SK-N-SH (cell line): ENCODE measurements around the gene RNF212. TPM values are rescaled to one million over a fixed set of nuclear protein-coding genes. Genes with fewer than 3 reads are reported as not detected.
"Not testable (repeated sequence)": the region's sequence is repeated elsewhere in the genome, so short reads cannot be mapped to it uniquely, and the experiment has no call there.

Source experiments
- CTCF ChIA-PET: fragments of 300-600, 350-600 bp; formaldehyde crosslinking; extraction: SDS; loops from one replicate; lab custom pipeline; 2021; lab: Yijun Ruan, JAX
- POLR2A ChIA-PET: fragments of 350-600 bp; sonication (Branson Sonifier 250); formaldehyde crosslinking; extraction: SDS; loops from one replicate; lab custom pipeline; 2020; ENCODE audit warnings: antibody characterized with exemption, inconsistent platforms; lab: Yijun Ruan, JAX
- DNase-seq: peaks from one replicate; pipeline ENCODE4 v3.0.0; 2012
- H2AFZ ChIP-seq: fragments of 200-600 bp; sonication (generic); 2 replicates; pipeline ENCODE4 v1.8.1; 2016; ENCODE audit warnings: antibody characterized with exemption, mild to moderate bottlenecking, low read depth
- H3F3A ChIP-seq: fragments of 200-600 bp; sonication (generic); replicated peaks from 2 replicates; pipeline ENCODE3; 2016; ENCODE audit warnings: antibody characterized with exemption, mild to moderate bottlenecking; ENCODE audit not compliant: insufficient read depth
- H3K27ac ChIP-seq, 2 experiments: fragments of 200-500 bp in 1 of 2; fragments of 200-600 bp in 1 of 2; sonication (Bioruptor generic) in 1 of 2; sonication (generic), shearing (Covaris generic) in 1 of 2; 2 replicates each; pipeline versions ENCODE4 v1.5.1 to v1.6.1; 2014 to 2016; ENCODE audit warnings: low read depth in 2 of 2, inconsistent platforms in 1 of 2, low read length in 1 of 2, mild to moderate bottlenecking in 1 of 2, mixed read lengths in 1 of 2
- H3K27me3 ChIP-seq: fragments of 200-600 bp; sonication (generic), shearing (Covaris generic); 2 replicates; pipeline ENCODE4 v1.6.1; 2016; ENCODE audit warnings: mixed run types; ENCODE audit not compliant: insufficient read depth
- H3K36me3 ChIP-seq, 2 experiments: fragments of 200-500 bp in 1 of 2; fragments of 200-600 bp in 1 of 2; sonication (Bioruptor generic) in 1 of 2; sonication (generic) in 1 of 2; replicated peaks in 1 of 2; 2 replicates each; pipeline versions ENCODE3 to v1.5.1; 2014 to 2016; ENCODE audit warnings: low read length in 1 of 2, mild to moderate bottlenecking in 1 of 2; ENCODE audit not compliant: insufficient read depth in 2 of 2, control insufficient read depth in 1 of 2
- H3K4me1 ChIP-seq, 2 experiments: fragments of 200-500 bp in 1 of 2; fragments of 200-600 bp in 1 of 2; sonication (Bioruptor generic) in 1 of 2; sonication (generic), shearing (Covaris generic) in 1 of 2; 2 replicates each; pipeline versions ENCODE4 v1.5.1 to v1.6.1; 2014 to 2016; ENCODE audit warnings: low read depth in 1 of 2, low read length in 1 of 2, mixed run types in 1 of 2; ENCODE audit not compliant: insufficient read depth in 2 of 2, control insufficient read depth in 1 of 2
- H3K4me2 ChIP-seq: fragments of 200-600 bp; sonication (generic), shearing (Covaris generic); 2 replicates; pipeline ENCODE4 v1.6.1; 2017; ENCODE audit warnings: mixed run types
- H3K4me3 ChIP-seq, 2 experiments: fragments of 200-500 bp in 1 of 2; fragments of 200-600 bp in 1 of 2; sonication (Bioruptor generic) in 1 of 2; sonication (generic), shearing (Covaris generic) in 1 of 2; 2 replicates each; pipeline versions ENCODE4 v1.5.1 to v1.8.1; 2014 to 2016; ENCODE audit warnings: low read depth in 2 of 2, inconsistent platforms in 1 of 2, low read length in 1 of 2, mild to moderate bottlenecking in 1 of 2, mixed read lengths in 1 of 2, moderate library complexity in 1 of 2
- H3K79me2 ChIP-seq: fragments of 200-600 bp; sonication (generic); 2 replicates; pipeline ENCODE4 v1.8.1; 2017; ENCODE audit warnings: mild to moderate bottlenecking; ENCODE audit not compliant: insufficient read depth
- H3K9ac ChIP-seq: fragments of 200-600 bp; sonication (generic); 2 replicates; pipeline ENCODE4 v1.6.1; 2017; ENCODE audit warnings: mixed run types
- H3K9me2 ChIP-seq: fragments of 200-600 bp; sonication (generic); 2 replicates; pipeline ENCODE4 v1.6.1; 2017; ENCODE audit warnings: mixed run types
- H3K9me3 ChIP-seq: fragments of 200-600 bp; sonication (generic); 2 replicates; pipeline ENCODE4 v1.6.1; 2017; ENCODE audit warnings: mixed run types, mild to moderate bottlenecking, moderate library complexity
- H4K20me1 ChIP-seq: fragments of 200-600 bp; sonication (generic); 2 replicates; pipeline ENCODE4 v1.6.1; 2017; ENCODE audit warnings: mild to moderate bottlenecking, mixed run types; ENCODE audit not compliant: insufficient read depth
- CHD2 ChIP-seq: fragments of 150-350 bp; IDR thresholded peaks from 2 replicates; pipeline ENCODE4 v1.6.1; 2018; ENCODE audit warnings: low read length; ENCODE audit not compliant: partially characterized antibody
- EP300 ChIP-seq, 2 experiments: IDR thresholded peaks; 2 replicates each; pipeline versions ENCODE4 v1.4.0 to v1.6.1; 2012; ENCODE audit warnings: borderline replicate concordance in 1 of 2, low read depth in 1 of 2, low read length in 1 of 2
- FOXJ3 ChIP-seq: sonication (generic); formaldehyde crosslinking; IDR thresholded peaks from 2 replicates; pipeline ENCODE4 v1.5.1; 2020; ENCODE audit warnings: mild to moderate bottlenecking, missing genetic modification reagents
- FOXM1 ChIP-seq: IDR thresholded peaks from 2 replicates; pipeline ENCODE4 v1.4.0; 2012; ENCODE audit warnings: low read depth, mild to moderate bottlenecking
- NFIC ChIP-seq: IDR thresholded peaks from 2 replicates; pipeline ENCODE4 v1.4.0; 2012; ENCODE audit warnings: borderline replicate concordance
- NRF1 ChIP-seq: IDR thresholded peaks from 2 replicates; pipeline ENCODE4 v1.6.1; 2012; ENCODE audit warnings: low read depth, mild to moderate bottlenecking, low read length
- RCOR1 ChIP-seq: fragments of 150-350 bp; IDR thresholded peaks from 2 replicates; pipeline ENCODE4 v1.6.1; 2017; ENCODE audit warnings: antibody characterized with exemption, low read length
- REST ChIP-seq: IDR thresholded peaks from 2 replicates; pipeline ENCODE4 v1.6.1; 2012; ENCODE audit warnings: mild to moderate bottlenecking, low read depth, low read length, moderate library complexity
- RFX5 ChIP-seq: IDR thresholded peaks from 2 replicates; pipeline ENCODE4 v1.6.1; 2012; ENCODE audit warnings: mild to moderate bottlenecking, improper control_type of control experiment, low read length
- TEAD4 ChIP-seq: IDR thresholded peaks from 2 replicates; pipeline ENCODE4 v1.4.0; 2012; ENCODE audit warnings: mild to moderate bottlenecking, borderline replicate concordance; ENCODE audit not compliant: insufficient read depth
- USF2 ChIP-seq: fragments of 150-350 bp; IDR thresholded peaks from 2 replicates; pipeline ENCODE4 v1.6.1; 2017; ENCODE audit warnings: antibody characterized with exemption, low read length, low read depth, borderline replicate concordance
- WGBS: methylation state at CpG from one replicate; pipeline ENCODE4 v1.1.6; 2017; ENCODE audit warnings: low lambda C conversion rate; 5-methylcytosine and 5-hydroxymethylcytosine counted together
- polyA plus RNA-seq, 3 experiments: library from polyadenylated mRNA; depleted of rRNA; stranded (reverse); fragments of >200 nt; gene quantifications; 2 replicates each; pipeline ENCODE4 v1.2.3, GENCODE V29; 2012
- TF ChIP-seq, protein P1 (sequence below): fragments of 150-350 bp; IDR thresholded peaks from 2 replicates; pipeline ENCODE4 v1.6.1; 2016; ENCODE audit warnings: mild to moderate bottlenecking, low read depth, low read length
- TF ChIP-seq, protein P2 (sequence below): IDR thresholded peaks from 2 replicates; pipeline ENCODE4; 2012

Gene RNF212
- polyA plus RNA-seq, 1 of the 3 experiments (the other 2 are of a cell fraction), result 7.0 TPM

DNA sequence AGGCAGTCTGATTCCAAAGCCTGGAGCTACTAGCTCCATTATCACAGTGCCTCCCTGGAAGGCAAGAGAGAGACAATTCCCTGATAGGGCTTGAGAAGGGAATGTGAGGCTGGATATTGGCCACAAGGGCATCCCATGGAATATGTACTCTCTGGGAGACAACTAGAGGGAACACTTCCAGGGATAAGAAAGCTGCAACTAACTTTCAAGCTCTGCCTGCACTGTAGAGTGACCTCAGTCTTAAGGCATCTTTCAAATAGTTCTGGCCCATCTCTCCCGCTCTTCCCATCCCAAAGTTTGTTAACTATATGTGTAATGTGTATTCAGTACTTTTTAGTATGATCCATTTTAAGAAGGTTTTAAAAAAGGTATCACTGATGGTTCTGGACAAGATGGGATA, 13.1 kb upstream of the RNF212 start:
- H3K27me3 ChIP-seq, result peaks cover 13% of the 10 kb centered on the region; the same call in 1 of the 2 replicates
- TF ChIP-seq, protein P1, sequence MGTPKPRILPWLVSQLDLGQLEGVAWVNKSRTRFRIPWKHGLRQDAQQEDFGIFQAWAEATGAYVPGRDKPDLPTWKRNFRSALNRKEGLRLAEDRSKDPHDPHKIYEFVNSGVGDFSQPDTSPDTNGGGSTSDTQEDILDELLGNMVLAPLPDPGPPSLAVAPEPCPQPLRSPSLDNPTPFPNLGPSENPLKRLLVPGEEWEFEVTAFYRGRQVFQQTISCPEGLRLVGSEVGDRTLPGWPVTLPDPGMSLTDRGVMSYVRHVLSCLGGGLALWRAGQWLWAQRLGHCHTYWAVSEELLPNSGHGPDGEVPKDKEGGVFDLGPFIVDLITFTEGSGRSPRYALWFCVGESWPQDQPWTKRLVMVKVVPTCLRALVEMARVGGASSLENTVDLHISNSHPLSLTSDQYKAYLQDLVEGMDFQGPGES, result no peak
- TF ChIP-seq EP300 (IDR thresholded peaks at IDR 0.05; ENCODE audit: borderline replicate concordance in 1 of 2, low read depth in 1 of 2, low read length in 1 of 2) (no peak), RCOR1 (no peak), RFX5 (no peak), NFIC (no peak), NRF1 (no peak)
- TF ChIP-seq, protein P2, sequence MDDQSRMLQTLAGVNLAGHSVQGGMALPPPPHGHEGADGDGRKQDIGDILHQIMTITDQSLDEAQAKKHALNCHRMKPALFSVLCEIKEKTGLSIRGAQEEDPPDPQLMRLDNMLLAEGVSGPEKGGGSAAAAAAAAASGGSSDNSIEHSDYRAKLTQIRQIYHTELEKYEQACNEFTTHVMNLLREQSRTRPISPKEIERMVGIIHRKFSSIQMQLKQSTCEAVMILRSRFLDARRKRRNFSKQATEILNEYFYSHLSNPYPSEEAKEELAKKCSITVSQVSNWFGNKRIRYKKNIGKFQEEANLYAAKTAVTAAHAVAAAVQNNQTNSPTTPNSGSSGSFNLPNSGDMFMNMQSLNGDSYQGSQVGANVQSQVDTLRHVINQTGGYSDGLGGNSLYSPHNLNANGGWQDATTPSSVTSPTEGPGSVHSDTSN, result no peak
- TF ChIP-seq, all 33 proteins: peak for 0
- CTCF ChIA-PET, result no interaction called here
- Histone ChIP-seq H3K4me3 (no peak overlapping the region), H3K9me2 (no peaks in the 10 kb centered on the region), H3K36me3 (no peaks in the 10 kb centered on the region), H2AFZ (no peak overlapping the region), H3K27ac (no peak overlapping the region), H3K4me2 (no peak overlapping the region), H3K79me2 (no peaks in the 10 kb centered on the region), H4K20me1 (no peaks in the 10 kb centered on the region), H3K9me3 (no peaks in the 10 kb centered on the region), H3F3A (no peaks in the 10 kb centered on the region), H3K9ac (no peak overlapping the region), H3K4me1 (peaks cover 0 to 3% of the 10 kb centered on the region in 2 experiments; a peak in 1 of 4 replicates)
- DNase-seq, result no peak
- POLR2A ChIA-PET, result no interaction called here
- 28% methylated on average over 1 of the region's 1 CpG for WGBS

- H3K9ac ChIP-seq, DNase-seq, POLR2A ChIA-PET, H3K4me1 ChIP-seq, H3K9me2 ChIP-seq, H3K36me3 ChIP-seq, H3K9me3 ChIP-seq, H3K79me2 ChIP-seq, H3K4me3 ChIP-seq, H4K20me1 ChIP-seq, H3K27ac ChIP-seq, H3F3A ChIP-seq, CTCF ChIA-PET, H3K4me2 ChIP-seq, H2AFZ ChIP-seq: not testable (repeated sequence)
- H3K27me3 ChIP-seq, result peaks cover 13% of the 10 kb centered on the region; the same call in 1 of the 2 replicates
- WGBS, result 76% methylated on average over 4 of the region's 4 CpGs
Measured at GRCh38 chr4:1125466-1125865, 12.1 kb upstream of the RNF212 start.

- Histone ChIP-seq H3K9ac (no peak overlapping the region), H4K20me1 (no peaks in the 10 kb centered on the region), H3K27ac (no peak overlapping the region), H3F3A (no peaks in the 10 kb centered on the region), H3K36me3 (no peaks in the 10 kb centered on the region), H3K4me2 (no peak overlapping the region), H3K79me2 (no peaks in the 10 kb centered on the region), H3K9me3 (no peaks in the 10 kb centered on the region), H3K27me3 (peaks cover 13% of the 10 kb centered on the region; the same call in 1 of the 2 replicates), H3K4me1 (no peaks in the 10 kb centered on the region), H3K4me3 (no peak overlapping the region), H3K9me2 (no peaks in the 10 kb centered on the region), H2AFZ (no peak overlapping the region)
- TF ChIP-seq CHD2 (no peak), TEAD4 (no peak), REST (no peak), FOXM1 (no peak), RCOR1 (no peak), USF2 (no peak), FOXJ3 (CRISPR knock-in tag) (no peak)
- ChIA-PET POLR2A (no interaction called here), CTCF (interaction anchor here (3.3 kb wide), 1 partner anchor 143 kb away, joined by 13 read pairs; no protein-coding TSS in a partner anchor)
- no peak for DNase-seq
- 43% methylated on average over 4 of the region's 4 CpGs for WGBS
Measured at GRCh38 chr4:1124818-1125217, 11.5 kb upstream of the RNF212 start.
